Measurements from ENCODE around the gene PABPN1.

The PABPN1 gene

DNA sequence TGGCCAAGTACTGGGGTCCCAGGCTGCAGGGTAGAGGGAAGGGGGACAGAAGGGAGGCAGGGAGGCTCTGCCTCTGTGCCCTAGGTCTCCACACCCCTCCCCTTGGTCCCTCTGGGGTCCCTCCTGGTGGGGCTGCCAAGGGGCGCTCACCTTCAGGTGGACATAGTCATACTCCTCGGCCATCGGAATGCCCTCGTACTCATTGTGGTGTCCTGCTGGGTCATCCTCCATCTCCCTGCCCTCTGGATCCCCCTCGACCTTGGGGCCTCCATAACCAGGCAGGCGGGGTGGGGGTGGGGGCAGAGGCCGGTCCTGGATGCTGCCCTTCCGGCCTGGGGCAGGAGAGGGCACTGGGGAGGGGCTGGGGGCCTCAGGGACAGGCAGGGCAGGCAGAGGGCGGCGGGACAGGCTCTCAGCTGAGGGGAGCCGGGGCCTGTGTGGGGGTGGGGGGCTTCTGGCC is 37.9 kb downstream of the PABPN1 start:
- DNase-seq: no peak

DNA sequence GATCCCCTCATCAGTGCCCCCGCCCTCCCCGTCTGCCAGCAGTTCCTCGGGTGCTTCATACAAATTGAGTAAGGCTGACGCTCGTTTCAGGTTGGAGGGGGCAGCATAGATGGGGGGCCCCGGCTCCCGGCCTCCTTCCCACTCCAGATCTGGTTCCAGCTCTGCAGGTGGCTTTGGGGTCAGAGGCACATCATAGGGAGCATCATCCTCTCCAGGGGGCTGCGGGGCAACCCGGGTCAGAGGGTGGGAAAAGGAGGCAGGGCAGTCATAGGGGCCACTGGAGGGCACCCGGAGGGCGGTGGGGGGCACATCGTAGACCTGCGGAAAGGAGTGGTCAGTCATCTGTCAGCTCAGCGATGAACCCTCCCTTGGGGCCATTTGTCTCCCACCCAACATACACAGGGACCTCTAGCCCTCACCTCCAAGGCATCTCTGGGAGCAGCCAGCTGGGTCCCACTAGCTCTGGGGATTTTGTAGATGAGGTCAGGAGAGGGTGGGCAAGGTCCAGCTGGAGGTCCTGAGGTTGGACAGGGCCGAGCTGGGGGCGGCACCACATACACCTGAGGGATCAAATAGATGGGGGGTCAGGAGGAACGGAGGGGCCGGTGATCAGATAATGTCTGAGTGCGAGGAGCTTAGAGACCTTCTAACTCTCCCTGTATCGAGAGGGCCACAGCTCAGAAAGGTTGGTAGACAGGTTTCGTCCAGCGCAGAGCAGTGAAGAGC is 38.6 kb downstream of the PABPN1 start:
- no peak for DNase-seq

DNA sequence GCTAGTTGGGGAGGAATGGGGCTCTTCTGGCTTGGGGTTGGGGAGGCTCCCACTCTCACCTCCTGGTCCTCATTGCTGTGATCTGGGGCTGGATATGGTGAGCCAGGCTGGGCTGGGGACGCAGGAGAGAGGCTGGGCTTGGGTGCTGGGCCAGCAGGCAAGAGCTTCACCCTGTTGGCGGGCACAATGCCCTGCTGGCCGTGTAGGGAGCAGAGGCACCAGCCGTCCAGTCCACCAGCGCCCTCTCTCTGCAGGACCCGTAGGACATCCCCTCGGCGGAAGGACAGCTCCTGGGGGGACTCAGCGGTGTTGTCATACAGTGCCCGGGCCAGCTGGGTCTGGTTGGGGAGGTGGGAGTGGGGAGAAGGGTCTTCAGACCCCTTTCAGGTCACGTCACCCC is 39.2 kb downstream of the PABPN1 start:
- DNase-seq: no peak

DNA sequence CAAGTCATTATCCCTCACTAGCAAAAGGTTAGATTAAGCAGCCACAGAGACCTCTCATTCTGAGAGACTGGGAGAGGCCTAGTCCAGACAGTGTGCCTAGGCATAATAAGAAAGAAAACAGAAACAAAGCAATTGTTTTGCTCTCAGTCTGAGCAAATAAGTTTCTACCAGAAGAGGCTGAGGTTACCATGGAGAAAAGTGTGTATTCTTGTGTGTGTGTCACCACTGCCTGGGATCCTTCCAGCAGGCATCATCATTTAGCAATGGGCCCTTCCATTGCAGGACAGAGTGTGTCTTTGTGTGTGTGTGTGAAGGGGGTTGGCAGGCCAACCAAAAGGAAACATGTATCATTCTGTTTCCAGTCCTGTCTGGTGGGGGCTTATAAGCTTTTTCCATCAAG is 40.1 kb downstream of the PABPN1 start:
- DNase-seq: no peak

DNA sequence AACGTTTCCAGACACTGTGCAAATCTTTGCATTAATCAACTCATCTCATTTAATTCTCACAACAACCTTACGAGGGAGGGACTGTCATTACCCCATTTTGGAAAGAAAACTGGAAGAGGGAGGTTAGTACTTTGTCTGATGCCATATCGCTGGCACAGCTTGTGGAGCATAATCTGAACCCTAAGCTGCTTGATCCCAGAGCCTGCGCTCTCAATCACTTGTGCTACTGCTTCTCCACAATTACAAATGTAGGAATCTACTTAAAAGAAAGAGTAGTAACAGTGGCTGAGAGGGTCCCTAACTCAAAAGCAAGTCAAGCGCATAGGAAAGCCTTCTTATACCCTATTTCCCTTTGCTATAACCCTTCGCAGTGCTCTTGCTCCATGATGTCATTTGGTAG is 40.5 kb downstream of the PABPN1 start:
- DNase-seq: no peak

DNA sequence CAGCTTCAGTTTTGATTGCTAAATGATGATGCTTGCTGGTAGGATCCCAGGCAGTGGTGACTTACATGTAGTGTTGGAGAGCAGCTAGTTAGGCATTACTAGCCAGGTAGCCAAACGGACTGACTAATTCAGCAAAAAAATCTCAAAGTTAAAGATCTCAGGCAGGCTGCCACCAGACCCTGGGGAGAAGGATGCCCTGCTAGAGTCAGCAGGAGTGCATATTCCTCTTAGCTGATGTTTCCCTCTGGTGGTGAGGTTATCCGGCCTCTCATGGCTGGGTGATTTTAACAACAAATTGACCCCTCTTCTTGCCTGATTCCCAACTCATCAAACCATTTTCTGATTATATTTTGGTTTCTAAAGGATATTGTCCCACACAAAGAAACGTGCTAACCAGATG is 40.9 kb downstream of the PABPN1 start:
- no peak for DNase-seq

DNA sequence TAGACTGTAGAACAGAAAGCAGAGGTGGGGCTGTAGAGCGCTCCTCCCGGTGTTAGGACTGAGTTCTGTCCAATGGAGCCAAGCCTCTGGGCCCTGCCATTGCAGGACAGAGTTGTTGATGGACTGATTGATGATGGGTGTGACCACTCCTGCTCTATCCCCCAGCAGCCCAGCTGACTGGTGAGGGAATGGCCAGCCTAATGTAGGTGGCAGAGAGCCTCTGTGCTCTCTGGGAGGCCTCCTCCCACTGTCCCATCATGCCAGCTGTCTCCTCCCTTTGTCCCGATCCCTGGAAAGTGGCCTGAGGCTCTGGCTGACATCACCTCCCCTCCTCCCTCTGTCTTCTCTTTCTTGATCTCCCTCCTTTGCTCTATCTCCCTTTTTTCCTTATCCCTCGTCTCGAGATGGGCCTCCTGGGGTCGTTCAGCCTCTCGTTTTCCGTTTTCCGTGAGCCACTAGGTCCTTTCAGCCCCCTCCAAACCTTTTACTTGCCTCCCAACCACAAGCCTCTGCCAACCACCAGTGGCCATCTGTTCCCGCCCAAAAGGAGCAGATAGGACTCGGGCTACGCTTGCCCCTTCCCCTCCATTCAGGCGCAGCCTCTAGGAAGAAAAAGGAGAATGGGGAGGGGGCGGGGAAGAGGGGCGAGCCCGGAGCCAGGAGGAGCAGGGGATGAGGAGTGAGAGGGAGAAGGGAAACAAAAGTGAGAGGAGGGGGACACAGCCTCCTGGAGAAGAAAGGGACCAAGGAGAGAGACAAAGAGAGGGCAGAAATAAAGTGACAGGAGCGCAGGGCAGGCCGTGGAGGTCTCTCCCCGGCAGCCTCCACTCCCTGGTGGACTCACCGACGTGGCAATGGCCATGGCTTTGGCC is 43.1 kb downstream of the PABPN1 start:
- no peak for DNase-seq

DNA sequence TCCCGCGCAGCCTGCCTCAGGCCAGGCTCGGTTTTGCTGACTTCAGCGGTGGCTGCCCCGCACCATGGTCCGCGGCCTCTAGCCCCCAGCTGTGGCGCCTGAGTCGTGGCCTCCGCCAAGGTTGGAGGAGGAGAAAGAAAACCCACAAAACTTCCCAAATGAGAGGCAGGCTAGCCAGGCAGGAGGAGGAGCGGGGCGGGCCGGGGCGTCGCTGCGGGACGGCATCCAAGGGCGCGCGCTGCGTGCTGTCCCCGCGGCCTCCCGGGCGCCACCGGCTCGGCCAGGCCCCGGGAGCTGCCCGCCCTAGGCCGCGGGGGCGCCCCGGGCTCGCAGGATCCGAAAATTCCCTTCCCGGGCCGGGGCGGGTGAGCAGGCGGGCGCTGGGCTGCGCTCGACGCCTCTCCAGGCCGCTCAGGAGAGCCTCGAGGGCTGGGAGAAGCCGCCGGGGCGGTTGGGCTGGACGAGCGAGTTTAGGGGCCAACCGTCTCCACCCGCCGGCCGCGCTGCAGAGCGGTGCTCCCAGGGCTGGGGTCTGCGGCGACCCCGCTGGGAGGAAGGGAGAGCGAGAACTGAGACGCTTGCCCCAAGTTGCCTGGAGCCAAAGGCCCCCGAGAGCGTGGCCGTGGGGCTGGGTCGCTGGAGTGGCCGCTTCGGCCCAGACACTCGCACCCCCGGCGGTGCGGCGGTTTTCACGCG is 43.9 kb downstream of the PABPN1 start, which contains the start of gene EFS:
Gene EFS (minus strand): TSS at position 137 of the 696 bp plus-strand sequence. CDS start 147 bp downstream, outside the sequence.
- DNase-seq: no peak

DNA sequence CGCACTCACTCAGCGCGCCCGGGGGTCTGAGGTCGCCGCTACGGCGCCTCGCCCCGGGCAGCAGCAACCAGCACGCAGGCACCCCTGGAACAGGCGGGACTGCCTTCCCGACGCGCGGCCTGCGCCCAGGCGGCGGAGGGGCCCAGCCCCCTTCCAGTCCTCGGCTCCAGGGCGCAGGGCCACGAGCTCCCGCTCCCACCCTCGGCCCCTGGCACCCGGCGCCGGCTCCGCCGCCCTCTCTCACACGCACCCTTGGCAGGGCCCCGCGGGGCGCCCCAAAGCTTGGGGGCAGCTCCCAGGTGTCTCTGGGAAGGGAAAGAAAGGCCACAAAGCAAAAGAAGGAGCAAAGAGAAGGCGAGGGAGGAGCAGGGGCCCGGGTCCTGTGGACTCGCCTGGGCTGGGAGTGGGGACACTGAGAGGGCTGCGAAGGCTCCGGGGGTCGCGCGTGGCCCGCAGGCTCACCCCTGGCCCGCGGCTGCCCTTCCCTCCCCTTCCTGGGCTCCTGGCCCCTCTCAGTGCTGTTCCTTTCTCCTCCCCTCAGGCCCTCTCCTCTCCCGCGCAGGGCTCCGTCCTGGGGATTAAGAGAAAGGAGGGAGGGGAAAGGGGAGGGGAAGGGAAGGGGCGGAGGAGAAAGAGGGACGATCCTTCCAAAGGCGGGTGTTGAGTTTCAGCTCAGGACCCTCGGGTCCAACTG is 44.6 kb downstream of the PABPN1 start:
- no peak for DNase-seq

DNA sequence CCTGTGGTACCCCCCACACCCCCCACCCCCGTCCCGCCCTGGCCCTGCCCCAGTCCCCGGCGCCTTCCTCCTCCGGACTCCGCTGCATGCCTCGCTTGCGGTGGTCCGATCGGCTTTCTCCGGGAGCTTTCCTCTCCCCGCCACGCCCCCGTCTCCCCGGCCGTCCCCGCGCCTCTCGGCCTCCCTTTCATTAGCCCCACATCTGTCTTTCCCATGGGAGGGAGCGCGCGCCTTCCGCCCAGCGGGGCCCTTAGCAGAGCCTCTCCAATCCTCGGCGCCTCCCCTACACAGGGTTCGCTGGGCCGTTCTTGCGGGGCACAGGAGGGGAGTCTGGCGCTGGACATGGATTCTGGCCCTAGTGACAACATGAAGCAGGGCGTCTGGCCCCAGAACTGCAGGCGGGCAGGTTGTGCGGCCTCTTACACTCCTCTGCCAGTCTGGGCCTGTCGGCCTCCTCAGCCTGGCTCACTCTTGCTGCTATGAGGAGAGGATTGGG is 45.2 kb downstream of the PABPN1 start:
- DNase-seq: no peak

DNA sequence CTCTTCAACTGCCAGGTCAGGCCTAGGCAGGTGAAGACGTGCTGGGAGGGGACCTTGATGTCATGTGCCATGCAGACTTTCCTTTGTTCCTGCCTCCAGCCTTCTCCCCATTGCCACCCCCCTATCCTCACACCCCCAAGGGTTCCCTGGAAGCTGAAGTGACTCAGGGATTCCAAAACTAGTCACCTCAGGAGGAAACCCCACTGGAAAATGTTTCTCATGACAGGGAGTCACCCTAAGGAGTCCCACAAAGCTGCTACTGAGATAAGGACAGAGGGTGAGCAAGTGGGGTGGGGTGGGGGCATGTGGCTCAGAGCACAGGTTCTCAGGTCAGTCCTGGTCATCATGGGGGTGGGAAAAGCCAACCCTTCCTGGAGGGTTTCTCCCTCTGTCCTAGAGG is 49.0 kb downstream of the PABPN1 start:
- DNase-seq: no peak

DNA sequence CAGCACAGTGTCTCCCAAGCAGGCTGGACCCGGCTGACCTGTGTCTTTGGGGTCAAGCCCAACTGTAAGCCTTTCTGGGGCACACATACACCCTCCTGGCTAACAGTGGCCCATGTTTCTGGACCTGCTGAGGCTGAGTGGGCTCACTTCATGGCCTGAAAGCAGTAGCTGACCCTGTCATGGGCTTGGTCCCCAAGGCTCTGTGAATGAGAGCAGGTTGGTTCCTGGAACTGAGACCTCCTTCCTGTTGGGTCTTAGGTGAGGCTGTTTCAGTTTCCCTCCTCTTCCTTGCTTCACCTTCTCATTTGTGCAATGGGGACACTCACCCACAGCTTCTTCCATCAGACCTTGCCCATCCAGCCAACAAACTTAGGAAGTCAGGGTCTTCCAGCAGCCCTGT is 50.6 kb downstream of the PABPN1 start:
- DNase-seq: no peak

DNA sequence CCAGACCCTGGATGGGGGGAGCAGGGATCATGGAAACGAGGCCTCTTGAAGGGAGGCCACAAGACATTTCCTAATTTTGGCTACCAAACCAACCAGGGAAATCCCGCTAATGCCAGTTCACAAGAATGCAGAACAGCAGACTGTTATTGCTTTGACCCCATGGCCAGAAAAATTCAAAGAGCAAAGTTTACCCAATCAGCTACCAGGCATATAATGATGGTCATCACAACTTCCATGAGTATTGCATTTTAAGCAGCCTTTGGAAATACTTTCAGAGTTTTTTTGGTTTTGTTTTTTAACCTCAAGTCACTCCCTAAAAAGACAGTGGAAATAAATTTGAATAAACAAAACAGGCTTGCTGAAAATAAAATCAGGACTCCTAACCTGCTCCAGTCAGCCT is 51.3 kb downstream of the PABPN1 start, which contains the start of gene IL25:
Gene IL25 (plus strand): TSS at position 301 of the 400 bp plus-strand sequence.
- no peak for DNase-seq

DNA sequence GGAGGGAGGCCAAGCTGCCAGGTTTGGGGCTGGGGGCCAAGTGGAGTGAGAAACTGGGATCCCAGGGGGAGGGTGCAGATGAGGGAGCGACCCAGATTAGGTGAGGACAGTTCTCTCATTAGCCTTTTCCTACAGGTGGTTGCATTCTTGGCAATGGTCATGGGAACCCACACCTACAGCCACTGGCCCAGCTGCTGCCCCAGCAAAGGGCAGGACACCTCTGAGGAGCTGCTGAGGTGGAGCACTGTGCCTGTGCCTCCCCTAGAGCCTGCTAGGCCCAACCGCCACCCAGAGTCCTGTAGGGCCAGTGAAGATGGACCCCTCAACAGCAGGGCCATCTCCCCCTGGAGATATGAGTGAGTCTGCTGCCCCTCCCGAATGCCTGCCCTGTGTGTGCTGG is 51.8 kb downstream of the PABPN1 start:
- DNase-seq: no peak

Data from NCI-H526 treated with DMSO at 0.1 percent for 48 hours (cell line).